GM21737 (cell line): ENCODE results near the gene LANCL2.
"Not testable (repeated sequence)": the region's sequence is repeated elsewhere in the genome, so short reads cannot be mapped to it uniquely, and the experiment has no call there.

Source experiments
- ATAC-seq: cut with Tn5 transposase; IDR thresholded peaks from one replicate; pipeline ENCODE4 v1.9.1; 2021; ENCODE audit warnings: mild to moderate bottlenecking, moderate library complexity; ENCODE audit not compliant: unreplicated experiment

LANCL2 gene, protein sequence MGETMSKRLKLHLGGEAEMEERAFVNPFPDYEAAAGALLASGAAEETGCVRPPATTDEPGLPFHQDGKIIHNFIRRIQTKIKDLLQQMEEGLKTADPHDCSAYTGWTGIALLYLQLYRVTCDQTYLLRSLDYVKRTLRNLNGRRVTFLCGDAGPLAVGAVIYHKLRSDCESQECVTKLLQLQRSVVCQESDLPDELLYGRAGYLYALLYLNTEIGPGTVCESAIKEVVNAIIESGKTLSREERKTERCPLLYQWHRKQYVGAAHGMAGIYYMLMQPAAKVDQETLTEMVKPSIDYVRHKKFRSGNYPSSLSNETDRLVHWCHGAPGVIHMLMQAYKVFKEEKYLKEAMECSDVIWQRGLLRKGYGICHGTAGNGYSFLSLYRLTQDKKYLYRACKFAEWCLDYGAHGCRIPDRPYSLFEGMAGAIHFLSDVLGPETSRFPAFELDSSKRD

DNA sequence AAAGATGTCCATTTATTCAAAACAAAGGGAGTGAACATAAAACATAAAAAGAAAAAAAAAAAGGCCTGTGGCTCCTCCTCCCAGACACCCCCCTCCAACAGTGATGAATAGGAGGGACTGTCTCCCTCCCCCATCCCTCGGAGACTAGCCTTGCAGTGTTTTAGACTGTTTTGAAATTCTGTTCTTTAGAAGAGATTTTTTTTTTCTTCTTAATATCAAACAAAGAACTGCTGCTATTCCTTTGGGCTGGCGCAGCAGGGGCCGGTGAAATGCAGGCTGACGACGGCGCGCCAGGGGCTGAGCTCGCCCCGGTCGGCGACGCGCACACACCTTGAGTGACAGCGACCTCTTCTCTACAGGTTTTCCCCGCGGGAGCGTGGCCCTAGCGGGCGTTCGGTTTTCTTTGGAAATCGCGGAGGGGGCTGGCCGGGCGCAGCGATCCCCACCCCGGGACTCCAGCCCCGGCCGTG is at the start of gene LANCL2:
Gene LANCL2 (plus strand): TSS at position 133 of the 470 bp plus-strand sequence. CDS start 689 bp downstream, outside the sequence.
- ATAC-seq, result peak; percentile 32

- ATAC-seq, result no peak
Observed at GRCh38 chr7:55325371-55325792, 39.8 kb upstream of the LANCL2 start.

DNA sequence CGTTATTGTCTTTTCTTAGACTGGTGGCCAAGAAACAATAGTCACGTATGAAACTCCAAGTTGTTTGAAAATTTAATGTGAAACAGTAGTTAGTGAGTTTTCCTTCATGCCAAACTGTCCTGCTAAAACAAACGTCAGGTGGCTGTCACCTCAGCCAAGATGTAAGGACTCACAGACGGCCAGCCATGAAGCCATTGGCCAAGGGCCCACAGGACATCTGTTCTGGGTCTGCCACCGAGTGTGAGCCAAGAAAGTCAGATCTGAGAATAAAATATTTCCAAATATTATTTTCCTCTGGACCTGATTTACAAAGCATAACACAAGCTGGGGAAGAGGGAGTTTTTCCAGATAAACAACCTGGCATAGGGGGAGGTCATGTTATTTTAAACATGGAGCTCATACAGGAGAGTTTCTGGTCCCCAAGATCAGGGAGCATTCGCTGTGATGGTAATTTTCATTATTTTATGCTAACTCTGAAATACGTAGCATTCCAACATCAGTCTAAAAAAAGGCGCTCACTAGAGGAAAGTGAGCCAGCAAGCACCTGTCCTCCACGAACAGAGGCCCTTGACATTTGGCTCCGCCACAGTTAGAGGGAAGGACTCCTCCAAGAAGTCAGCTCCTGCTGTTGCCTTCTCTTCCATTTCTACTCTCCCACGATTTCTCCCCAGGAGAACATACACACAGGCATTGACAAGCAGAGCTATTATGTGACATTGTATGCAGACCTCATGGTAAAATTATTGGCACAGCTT is 38.9 kb upstream of the LANCL2 start:
- no peak for ATAC-seq

- ATAC-seq, result no peak
Observed at GRCh38 chr7:55326945-55327626, 38.1 kb upstream of the LANCL2 start.

GRCh38 chr7:55335151-55335550 is 30.0 kb upstream of the LANCL2 start:
- ATAC-seq, result no peak

GRCh38 chr7:55335786-55336185 is 29.4 kb upstream of the LANCL2 start:
- ATAC-seq, result no peak

DNA sequence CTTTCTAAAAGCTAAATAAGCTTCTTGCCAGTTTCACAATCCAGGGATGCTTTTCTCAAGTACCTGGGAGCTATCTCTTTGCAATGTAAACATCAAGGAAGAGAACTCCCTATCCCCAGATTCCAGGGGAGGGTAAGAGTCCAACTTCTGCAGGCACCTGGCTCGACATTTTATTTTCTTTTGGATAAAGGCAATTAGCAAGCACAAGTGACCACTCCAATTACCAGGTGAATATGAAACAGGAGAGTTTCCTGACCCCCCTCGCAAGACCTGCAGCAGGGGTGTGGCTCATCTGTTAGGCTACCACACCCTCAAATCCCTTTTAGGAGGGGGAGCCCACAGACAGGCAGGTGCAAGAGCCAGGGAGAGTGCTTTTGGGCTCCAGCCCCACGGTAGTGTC is 28.6 kb upstream of the LANCL2 start:
- no peak for ATAC-seq

DNA sequence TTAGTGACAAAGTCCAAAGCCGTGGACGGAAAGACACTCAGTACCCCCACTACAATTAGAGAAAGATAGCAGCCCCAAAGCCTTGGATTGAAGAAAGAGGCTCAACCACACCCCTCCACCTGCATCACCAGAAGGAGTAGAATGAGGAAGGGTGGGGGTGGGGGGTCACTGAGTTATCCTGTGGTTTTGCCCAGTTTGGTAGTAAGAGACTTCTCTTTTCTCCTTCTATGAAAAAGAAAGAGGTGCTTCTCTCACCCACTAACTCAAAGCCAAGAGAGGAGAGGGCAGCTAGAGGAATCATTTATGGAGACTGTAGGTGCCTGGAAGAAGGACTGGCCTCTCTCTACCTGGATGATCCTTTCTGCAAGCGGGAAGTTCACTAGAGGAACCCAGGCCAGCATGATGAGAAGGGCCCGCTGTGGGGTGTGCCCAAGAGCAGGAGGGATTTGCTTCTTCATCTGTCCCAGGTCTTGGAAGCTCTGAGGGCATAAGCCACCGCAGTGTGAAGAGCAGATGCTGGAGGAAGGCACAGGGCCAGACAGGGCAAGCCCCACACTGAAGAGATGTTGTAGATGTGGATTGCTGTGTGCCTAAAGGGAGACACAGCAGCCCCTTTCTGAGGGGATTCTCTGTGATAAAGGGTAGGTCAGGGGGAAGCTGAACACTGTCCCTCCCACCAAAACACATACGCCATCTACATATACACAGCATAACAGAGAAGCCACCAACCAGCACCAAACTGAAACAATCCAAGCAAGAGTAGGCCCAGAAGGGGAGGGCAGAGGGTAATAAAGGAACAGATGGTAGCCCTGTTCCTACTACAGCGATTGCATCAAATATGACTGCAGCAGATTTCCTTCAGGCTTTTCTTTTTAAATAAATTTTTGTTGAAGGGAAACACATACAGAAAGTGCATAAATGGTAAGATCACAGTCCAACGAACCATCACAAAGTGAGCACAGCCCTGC is 25.8 kb upstream of the LANCL2 start:
- no peak for ATAC-seq

GRCh38 chr7:55342216-55342871 is 22.8 kb upstream of the LANCL2 start:
- ATAC-seq, result no peak

DNA sequence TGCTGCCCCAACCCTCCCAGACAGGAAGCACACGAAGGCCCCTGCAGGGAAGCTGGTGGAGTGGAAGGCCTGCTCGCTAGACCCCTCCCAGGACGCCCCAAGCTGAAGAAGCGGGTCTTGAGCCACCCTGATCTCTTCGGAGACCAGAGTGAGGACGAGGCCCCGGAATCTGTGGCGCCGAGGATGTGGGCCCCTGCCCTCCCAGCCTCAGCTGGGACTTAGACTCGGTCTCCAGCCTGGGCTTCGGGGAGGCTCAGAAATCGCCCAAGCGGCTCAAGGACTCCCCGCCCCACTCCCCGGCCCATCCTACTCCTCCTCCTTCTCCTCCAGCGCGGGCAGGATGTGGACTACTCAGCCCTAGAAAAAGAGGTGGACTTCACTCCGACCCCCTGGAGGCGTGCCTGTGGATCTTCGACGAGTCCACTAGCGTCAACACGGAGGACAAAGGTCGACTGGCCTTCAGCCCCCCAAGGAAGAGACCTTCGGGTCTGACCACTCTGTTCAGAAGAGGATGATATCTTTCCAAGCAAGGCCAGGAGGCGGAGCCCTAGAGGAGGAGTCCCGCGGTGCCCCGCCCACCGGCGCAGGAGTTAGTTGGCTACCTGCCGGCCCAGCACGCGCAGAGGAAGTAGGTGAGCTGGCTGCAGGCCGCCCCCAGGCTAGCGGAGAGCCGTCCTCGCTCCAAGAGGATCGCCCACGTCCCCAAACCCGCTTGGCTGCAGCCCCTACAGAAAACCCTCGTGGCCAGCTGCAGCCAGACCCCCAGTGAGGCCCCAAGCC is 21.9 kb upstream of the LANCL2 start:
- ATAC-seq, result no peak

DNA sequence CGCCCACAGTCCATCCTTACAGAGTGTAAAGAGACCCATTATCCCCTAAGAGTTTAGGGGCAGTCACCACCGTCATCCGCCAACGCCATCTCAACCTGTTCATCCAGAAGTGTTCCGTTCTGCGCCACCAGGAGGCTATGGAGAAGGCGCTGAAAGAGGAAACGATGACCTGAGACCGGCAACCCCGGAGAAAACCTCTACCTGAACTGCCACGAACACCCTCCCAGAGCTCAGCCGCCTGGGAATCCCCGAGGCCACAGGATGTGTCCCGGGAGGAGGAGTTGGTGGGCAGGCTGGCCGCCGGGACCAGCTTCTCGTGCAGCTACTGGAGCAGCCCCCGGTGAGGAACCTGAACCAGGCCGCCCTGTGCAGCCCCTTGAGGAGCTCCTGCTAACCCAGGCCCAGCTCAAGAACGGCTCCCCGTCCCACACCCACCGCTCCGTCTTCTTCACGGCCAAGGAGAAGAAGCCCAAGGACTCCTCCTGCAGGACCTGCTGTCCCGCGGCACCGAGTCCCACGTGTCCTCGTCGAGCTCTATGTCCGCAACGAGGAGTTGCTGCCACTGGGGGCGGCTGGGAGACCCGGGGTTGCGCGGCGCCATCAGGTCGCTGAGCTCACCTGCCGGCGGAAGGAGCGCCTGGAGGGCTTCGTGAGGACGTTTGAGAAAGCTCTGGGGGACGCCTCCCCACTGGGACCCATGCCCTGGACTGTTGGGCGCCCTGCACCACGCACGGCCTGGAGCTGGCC is 21.1 kb upstream of the LANCL2 start:
- ATAC-seq, result no peak

- ATAC-seq, result no peak
Observed at GRCh38 chr7:55344840-55345239, 20.3 kb upstream of the LANCL2 start.

DNA sequence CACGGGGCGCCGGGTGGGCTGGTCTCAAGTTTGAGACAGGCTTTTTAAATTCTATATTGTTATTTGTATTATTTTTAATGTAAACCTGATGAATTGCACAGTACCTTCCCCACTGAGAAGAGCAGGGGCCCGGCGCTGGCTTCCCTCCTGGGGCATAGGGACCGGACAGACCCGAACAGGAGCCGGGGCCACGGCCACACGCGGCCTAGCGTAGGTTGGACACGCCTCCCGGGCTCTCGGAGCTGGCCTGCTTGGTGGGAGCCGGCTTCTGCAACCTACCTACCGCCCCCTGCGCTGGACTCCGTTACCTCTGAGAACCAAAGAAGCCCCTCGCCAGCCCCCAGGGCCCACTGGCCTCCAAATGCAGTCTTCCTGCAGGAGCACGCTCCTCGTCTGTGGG is 19.8 kb upstream of the LANCL2 start:
- no peak for ATAC-seq

GRCh38 chr7:55348502-55348901 is 16.6 kb upstream of the LANCL2 start:
- ATAC-seq, result no peak

DNA sequence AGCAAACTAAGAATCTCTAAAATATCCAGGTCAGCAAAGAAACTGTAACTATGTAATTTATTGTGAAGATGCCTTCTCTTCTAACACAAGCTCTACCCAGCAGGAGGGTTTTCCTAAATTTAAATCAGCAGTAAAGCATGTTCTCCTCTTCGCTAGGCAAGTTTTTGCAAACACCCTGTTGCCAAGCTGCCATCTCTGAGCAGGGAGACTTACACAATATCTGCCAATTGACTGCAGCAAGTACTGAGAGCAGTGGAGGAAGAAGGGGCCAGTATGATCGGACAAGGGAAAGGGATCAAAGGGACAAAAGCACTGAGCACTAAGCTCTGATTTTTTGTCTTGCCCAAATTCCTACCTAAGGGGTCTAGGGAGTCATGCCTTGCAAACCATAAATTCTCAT is 16.0 kb upstream of the LANCL2 start:
- no peak for ATAC-seq

DNA sequence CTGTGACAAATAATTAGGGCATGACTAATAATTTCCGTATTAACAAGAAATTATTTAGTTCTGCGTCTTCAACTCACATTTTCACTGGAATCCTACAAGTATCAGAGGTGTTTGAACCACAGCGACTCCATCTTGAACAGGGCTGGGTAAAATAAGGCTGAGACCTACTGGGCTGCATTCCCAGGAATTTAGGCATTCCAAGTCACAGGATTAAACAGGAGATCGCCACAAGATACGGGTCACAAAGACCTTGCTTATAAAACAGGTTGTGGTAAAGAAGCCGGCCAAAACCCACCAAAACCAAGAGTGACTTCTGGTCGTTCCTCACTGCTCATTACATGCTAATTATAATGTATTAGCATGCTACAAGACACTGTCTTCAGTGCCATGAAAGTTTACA is 14.9 kb upstream of the LANCL2 start:
- ATAC-seq, result no peak

DNA sequence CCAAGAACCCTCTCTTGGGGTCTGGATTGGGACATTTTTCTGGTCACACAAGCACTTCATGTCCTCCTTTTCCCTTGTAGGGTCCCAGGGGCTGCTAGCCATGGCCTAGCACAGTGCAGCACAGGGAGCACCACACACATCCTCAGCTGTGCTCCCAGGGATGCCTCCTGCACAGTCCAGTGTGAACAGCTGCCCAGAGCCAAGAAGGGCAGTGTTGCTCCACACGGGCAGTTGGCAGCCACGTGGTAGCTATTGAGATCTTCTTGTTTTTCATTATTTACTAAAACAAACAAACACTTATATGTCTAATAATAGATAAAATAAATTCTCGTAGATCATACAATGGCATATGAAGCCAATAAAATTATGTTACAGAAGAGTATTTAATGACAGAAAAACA is 13.9 kb upstream of the LANCL2 start:
- ATAC-seq, result no peak

DNA sequence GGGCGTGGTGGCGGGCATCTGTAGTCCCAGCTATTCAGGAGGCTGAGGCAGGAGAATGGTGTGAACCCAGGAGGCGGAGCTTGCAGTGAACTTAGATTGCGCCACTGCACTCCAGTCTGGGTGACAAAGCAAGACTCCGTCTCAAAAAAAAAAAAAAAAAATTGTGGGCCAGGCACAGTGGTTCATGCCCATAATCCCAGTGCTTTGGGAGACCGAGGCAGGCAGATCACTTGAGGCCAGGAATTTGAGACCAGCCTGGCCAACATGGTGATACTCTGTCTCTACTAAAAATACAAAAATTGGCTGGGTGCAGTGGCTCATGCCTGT is 12.2 kb upstream of the LANCL2 start:
- not testable (repeated sequence) for ATAC-seq
